Measurements from ENCODE around the gene SLC15A1.

DNA sequence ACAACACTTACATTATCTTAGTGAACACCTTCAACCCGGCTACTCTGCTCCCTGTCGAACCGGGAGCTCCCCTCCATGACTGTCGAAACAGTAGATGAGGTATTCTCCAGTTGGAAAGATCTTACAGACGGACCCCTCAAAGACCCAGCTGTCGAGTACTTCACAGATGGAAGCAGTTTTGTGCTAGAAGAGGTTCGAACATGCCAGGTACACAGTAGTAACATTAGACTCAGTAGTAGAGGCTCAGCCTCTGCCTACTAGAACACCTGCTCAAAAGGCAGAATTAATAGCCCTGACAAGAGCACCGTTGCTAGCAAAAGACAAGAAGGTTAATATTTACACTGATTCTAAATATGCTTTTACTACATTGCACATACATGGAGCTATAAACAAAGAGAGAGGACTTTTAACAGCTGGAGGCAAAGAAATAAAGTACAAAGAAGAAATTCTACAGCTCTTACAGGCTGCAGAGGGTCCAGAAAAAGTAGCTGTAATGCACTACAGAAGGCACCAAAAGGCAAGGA lies 13.6 kb upstream of the SLC15A1 start:
- TF ChIP-seq, protein P1, sequence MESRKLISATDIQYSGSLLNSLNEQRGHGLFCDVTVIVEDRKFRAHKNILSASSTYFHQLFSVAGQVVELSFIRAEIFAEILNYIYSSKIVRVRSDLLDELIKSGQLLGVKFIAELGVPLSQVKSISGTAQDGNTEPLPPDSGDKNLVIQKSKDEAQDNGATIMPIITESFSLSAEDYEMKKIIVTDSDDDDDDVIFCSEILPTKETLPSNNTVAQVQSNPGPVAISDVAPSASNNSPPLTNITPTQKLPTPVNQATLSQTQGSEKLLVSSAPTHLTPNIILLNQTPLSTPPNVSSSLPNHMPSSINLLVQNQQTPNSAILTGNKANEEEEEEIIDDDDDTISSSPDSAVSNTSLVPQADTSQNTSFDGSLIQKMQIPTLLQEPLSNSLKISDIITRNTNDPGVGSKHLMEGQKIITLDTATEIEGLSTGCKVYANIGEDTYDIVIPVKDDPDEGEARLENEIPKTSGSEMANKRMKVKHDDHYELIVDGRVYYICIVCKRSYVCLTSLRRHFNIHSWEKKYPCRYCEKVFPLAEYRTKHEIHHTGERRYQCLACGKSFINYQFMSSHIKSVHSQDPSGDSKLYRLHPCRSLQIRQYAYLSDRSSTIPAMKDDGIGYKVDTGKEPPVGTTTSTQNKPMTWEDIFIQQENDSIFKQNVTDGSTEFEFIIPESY (IDR thresholded peaks at IDR 0.05): no peak
- TF ChIP-seq YY1 (IDR thresholded peaks at IDR 0.05) (no peak), EGR1 (IDR thresholded peaks at IDR 0.05; ENCODE audit: low read depth in 2 of 2) (no peak), FOXA1 (IDR thresholded peaks at IDR 0.05) (no peak), TAF1 (conservative IDR thresholded peaks at IDR 0.05) (no peak), JUND (IDR thresholded peaks at IDR 0.05) (no peak), RAD21 (IDR thresholded peaks at IDR 0.05) (no peak), GABPA (IDR thresholded peaks at IDR 0.05 in 1 of 2, conservative IDR thresholded peaks at IDR 0.05 in 1 of 2) (no peak), SP1 (IDR thresholded peaks at IDR 0.05) (no peak)
- TF ChIP-seq, protein P2, sequence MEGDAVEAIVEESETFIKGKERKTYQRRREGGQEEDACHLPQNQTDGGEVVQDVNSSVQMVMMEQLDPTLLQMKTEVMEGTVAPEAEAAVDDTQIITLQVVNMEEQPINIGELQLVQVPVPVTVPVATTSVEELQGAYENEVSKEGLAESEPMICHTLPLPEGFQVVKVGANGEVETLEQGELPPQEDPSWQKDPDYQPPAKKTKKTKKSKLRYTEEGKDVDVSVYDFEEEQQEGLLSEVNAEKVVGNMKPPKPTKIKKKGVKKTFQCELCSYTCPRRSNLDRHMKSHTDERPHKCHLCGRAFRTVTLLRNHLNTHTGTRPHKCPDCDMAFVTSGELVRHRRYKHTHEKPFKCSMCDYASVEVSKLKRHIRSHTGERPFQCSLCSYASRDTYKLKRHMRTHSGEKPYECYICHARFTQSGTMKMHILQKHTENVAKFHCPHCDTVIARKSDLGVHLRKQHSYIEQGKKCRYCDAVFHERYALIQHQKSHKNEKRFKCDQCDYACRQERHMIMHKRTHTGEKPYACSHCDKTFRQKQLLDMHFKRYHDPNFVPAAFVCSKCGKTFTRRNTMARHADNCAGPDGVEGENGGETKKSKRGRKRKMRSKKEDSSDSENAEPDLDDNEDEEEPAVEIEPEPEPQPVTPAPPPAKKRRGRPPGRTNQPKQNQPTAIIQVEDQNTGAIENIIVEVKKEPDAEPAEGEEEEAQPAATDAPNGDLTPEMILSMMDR (IDR thresholded peaks at IDR 0.05; ENCODE audit: low read depth, low read length, missing input control): no peak
- TF ChIP-seq, protein P3, sequence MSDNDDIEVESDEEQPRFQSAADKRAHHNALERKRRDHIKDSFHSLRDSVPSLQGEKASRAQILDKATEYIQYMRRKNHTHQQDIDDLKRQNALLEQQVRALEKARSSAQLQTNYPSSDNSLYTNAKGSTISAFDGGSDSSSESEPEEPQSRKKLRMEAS (IDR thresholded peaks at IDR 0.05): no peak
- TF ChIP-seq, protein P4, sequence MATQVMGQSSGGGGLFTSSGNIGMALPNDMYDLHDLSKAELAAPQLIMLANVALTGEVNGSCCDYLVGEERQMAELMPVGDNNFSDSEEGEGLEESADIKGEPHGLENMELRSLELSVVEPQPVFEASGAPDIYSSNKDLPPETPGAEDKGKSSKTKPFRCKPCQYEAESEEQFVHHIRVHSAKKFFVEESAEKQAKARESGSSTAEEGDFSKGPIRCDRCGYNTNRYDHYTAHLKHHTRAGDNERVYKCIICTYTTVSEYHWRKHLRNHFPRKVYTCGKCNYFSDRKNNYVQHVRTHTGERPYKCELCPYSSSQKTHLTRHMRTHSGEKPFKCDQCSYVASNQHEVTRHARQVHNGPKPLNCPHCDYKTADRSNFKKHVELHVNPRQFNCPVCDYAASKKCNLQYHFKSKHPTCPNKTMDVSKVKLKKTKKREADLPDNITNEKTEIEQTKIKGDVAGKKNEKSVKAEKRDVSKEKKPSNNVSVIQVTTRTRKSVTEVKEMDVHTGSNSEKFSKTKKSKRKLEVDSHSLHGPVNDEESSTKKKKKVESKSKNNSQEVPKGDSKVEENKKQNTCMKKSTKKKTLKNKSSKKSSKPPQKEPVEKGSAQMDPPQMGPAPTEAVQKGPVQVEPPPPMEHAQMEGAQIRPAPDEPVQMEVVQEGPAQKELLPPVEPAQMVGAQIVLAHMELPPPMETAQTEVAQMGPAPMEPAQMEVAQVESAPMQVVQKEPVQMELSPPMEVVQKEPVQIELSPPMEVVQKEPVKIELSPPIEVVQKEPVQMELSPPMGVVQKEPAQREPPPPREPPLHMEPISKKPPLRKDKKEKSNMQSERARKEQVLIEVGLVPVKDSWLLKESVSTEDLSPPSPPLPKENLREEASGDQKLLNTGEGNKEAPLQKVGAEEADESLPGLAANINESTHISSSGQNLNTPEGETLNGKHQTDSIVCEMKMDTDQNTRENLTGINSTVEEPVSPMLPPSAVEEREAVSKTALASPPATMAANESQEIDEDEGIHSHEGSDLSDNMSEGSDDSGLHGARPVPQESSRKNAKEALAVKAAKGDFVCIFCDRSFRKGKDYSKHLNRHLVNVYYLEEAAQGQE (IDR thresholded peaks at IDR 0.05): no peak

Measured in liver (tissue), 3 donors.